CD14-positive monocyte (primary cell): ENCODE measurements around the gene BMP7. TPM values are rescaled to one million over a fixed set of nuclear protein-coding genes. Genes with fewer than 3 reads are reported as not detected.
A peak's percentile ranks its signal among the peaks of the same experiment; 100 is the strongest.

Experiments used
- DNase-seq, 3 donors: peaks; one replicate each; pipeline ENCODE4 v3.0.0-alpha.2; 2011 to 2022
- H2AFZ ChIP-seq: 2 replicates; pipeline ENCODE4 v1.6.0; 2012; ENCODE audit warnings: mild to moderate bottlenecking, low read depth, low read length, inconsistent platforms; ENCODE audit not compliant: insufficient read depth, poor library complexity, severe bottlenecking
- H3K27ac ChIP-seq, 2 donors: 1 replicate in 1 of 2; 2 replicates in 1 of 2; pipeline ENCODE4 v1.5.1; 2012 to 2013; ENCODE audit warnings: low read length in 2 of 2, control low read depth in 1 of 2, inconsistent platforms in 1 of 2, low read depth in 1 of 2, mild to moderate bottlenecking in 1 of 2
- H3K27me3 ChIP-seq, 2 donors: one replicate each; pipeline versions ENCODE4 v1.6.0 to v1.6.1; 2011 to 2013; ENCODE audit warnings: low read length in 2 of 2; ENCODE audit not compliant: control insufficient read depth in 2 of 2, insufficient read depth in 2 of 2
- H3K36me3 ChIP-seq, 2 donors: replicated peaks in 1 of 2; 1 replicate in 1 of 2; 2 replicates in 1 of 2; pipeline versions ENCODE4 v1.5.1 to v1.6.1; 2012 to 2013; ENCODE audit warnings: low read length in 2 of 2, control low read depth in 1 of 2, inconsistent platforms in 1 of 2, mild to moderate bottlenecking in 1 of 2; ENCODE audit not compliant: insufficient read depth in 2 of 2, control insufficient read depth in 1 of 2
- H3K4me1 ChIP-seq, 2 donors: 1 replicate in 1 of 2; 2 replicates in 1 of 2; pipeline versions ENCODE4 v1.5.1 to v1.6.1; 2012 to 2013; ENCODE audit warnings: low read length in 2 of 2, control low read depth in 1 of 2, inconsistent platforms in 1 of 2, mild to moderate bottlenecking in 1 of 2, moderate library complexity in 1 of 2; ENCODE audit not compliant: insufficient read depth in 2 of 2, control insufficient read depth in 1 of 2
- H3K4me2 ChIP-seq: replicated peaks from 2 replicates; pipeline ENCODE3; 2012; ENCODE audit warnings: low read length, moderate library complexity, mild to moderate bottlenecking; ENCODE audit not compliant: poor library complexity, severe bottlenecking; ENCODE audit errors: extremely low read depth
- H3K4me3 ChIP-seq, 3 experiments: fragments of 200-600 bp in 1 of 3; sonication (generic) in 1 of 3; replicated peaks in 1 of 3; 1 replicate in 2 of 3; 2 replicates in 1 of 3; pipeline ENCODE4 v1.5.1; 2011 to 2013; ENCODE audit warnings: low read length in 3 of 3, mild to moderate bottlenecking in 3 of 3, control low read depth in 2 of 3, low read depth in 2 of 3, inconsistent platforms in 1 of 3, moderate library complexity in 1 of 3
- H3K79me2 ChIP-seq: 2 replicates; pipeline ENCODE4 v1.6.0; 2012; ENCODE audit warnings: mild to moderate bottlenecking, control low read depth, inconsistent platforms, low read length, moderate library complexity; ENCODE audit not compliant: insufficient read depth
- H3K9ac ChIP-seq: 2 replicates; pipeline ENCODE4 v1.6.0; 2017; ENCODE audit warnings: low read length, mild to moderate bottlenecking; ENCODE audit not compliant: insufficient read depth, poor library complexity, severe bottlenecking
- H3K9me3 ChIP-seq, 2 donors: replicated peaks in 1 of 2; 1 replicate in 1 of 2; 2 replicates in 1 of 2; pipeline versions ENCODE4 v1.5.1 to v1.6.1; 2012 to 2013; ENCODE audit warnings: low read length in 2 of 2, control low read depth in 1 of 2; ENCODE audit not compliant: control insufficient read depth in 1 of 2, insufficient read depth in 1 of 2
- H4K20me1 ChIP-seq: 2 replicates; pipeline ENCODE4 v1.6.0; 2012; ENCODE audit warnings: mild to moderate bottlenecking, low read length, control low read depth, moderate library complexity; ENCODE audit not compliant: insufficient read depth
- H3K27ac Mint-ChIP-seq, 7 donors: one replicate each; pipeline ENCODE4 v1.8.0; 2020; ENCODE audit warnings: mild to moderate bottlenecking in 7 of 7, mixed read lengths in 7 of 7, moderate library complexity in 6 of 7, inconsistent platforms in 2 of 7
- H3K27me3 Mint-ChIP-seq, 3 donors: one replicate each; pipeline ENCODE4 v1.8.0; 2021 to 2022; ENCODE audit warnings: low read depth in 3 of 3, mild to moderate bottlenecking in 3 of 3, mixed read lengths in 3 of 3, moderate library complexity in 3 of 3, inconsistent platforms in 1 of 3
- H3K36me3 Mint-ChIP-seq, 2 donors: one replicate each; pipeline ENCODE4 v1.8.0; 2020; ENCODE audit warnings: mixed read lengths in 2 of 2, inconsistent platforms in 1 of 2, mild to moderate bottlenecking in 1 of 2
- H3K4me1 Mint-ChIP-seq: one replicate; pipeline ENCODE4 v1.8.0; 2020; ENCODE audit warnings: mild to moderate bottlenecking, mixed read lengths
- H3K4me3 Mint-ChIP-seq, 2 donors: one replicate each; pipeline ENCODE4 v1.8.0; 2020; ENCODE audit warnings: mild to moderate bottlenecking in 2 of 2, mixed read lengths in 2 of 2, moderate library complexity in 1 of 2
- H3K9me3 Mint-ChIP-seq, 7 donors: one replicate each; pipeline ENCODE4 v1.8.0; 2020 to 2022; ENCODE audit warnings: mixed read lengths in 7 of 7, mild to moderate bottlenecking in 6 of 7, moderate library complexity in 6 of 7, inconsistent platforms in 2 of 7
- CTCF ChIP-seq: fragments of 200-600 bp; IDR thresholded peaks from one replicate; pipeline ENCODE4 v1.8.0; 2022; ENCODE audit warnings: antibody characterized with exemption, mild to moderate bottlenecking
- WGBS: methylation state at CpG from one replicate; pipeline ENCODE4 v1.1.5; 2013; ENCODE audit warnings: missing lambda C conversion rate; ENCODE audit not compliant: insufficient coverage; 5-methylcytosine and 5-hydroxymethylcytosine counted together
- intact Hi-C, 2 donors: fragments of 100-400 bp; cut with micrococcal nuclease; formaldehyde crosslinking; loops; one replicate each; pipeline versions ENCODE4 v1.15.0 to v1.15.1; 2023
- polyA plus RNA-seq, 3 donors: library from polyadenylated mRNA; depleted of rRNA in 1 of 3; unstranded in 2 of 3; stranded (reverse) in 1 of 3; fragments of 300-500 nt in 2 of 3; fragments of >200 nt in 1 of 3; fragmentation: Illumina TruSeq in 2 of 3; gene quantifications; 1 replicate in 2 of 3; 2 replicates in 1 of 3; pipeline ENCODE4 v1.2.3, GENCODE V29; 2012 to 2021

Gene BMP7
- polyA plus RNA-seq, 3 donors = not detected

- H3K4me2 ChIP-seq = no peak overlapping the region
- no peaks in the 10 kb centered on the region for H3K36me3 Mint-ChIP-seq
- no peak overlapping the region for H3K4me3 ChIP-seq
- intact Hi-C loops = no loop called here
- no peak for TF ChIP-seq CTCF
- H3K27me3 ChIP-seq = no peaks in the 10 kb centered on the region
- H3K27me3 Mint-ChIP-seq = peaks cover 6 to 12% (median 9%) of the 10 kb centered on the region in 3 donors
- no peaks in the 10 kb centered on the region for H3K4me1 Mint-ChIP-seq
- H3K27ac ChIP-seq = no peak overlapping the region
- no peak for DNase-seq
- H3K27ac Mint-ChIP-seq = peak overlapping the region in 1 of 7 donors; percentile 7
- H3K36me3 ChIP-seq = no peaks in the 10 kb centered on the region
- H2AFZ ChIP-seq = no peak overlapping the region
- no peak overlapping the region for H3K4me3 Mint-ChIP-seq
- no peaks in the 10 kb centered on the region for H4K20me1 ChIP-seq
- no peak overlapping the region for H3K9ac ChIP-seq
- WGBS = 86% methylated on average over 6 of the region's 9 CpGs
- no peaks in the 10 kb centered on the region for H3K4me1 ChIP-seq
- no peaks in the 10 kb centered on the region for H3K9me3 ChIP-seq
- H3K79me2 ChIP-seq = no peaks in the 10 kb centered on the region
- H3K9me3 Mint-ChIP-seq = peaks cover 0 to 6% (median 0%) of the 10 kb centered on the region in 7 donors
These were observed 91.7 kb downstream of the BMP7 start for GRCh38 chr20:57174737-57175136.

- intact Hi-C loops = no loop called here
- DNase-seq = no peak
- no peak overlapping the region for H3K4me3 ChIP-seq
These were observed 92.5 kb downstream of the BMP7 start for GRCh38 chr20:57173986-57174385.

More at GRCh38 chr20:57173986-57174385, 92.5 kb downstream of the BMP7 start:
- no peaks in the 10 kb centered on the region for H4K20me1 ChIP-seq
- no peak overlapping the region for H3K4me3 Mint-ChIP-seq
- H2AFZ ChIP-seq = no peak overlapping the region
- no peaks in the 10 kb centered on the region for H3K4me1 Mint-ChIP-seq
- H3K79me2 ChIP-seq = no peaks in the 10 kb centered on the region
- no peak overlapping the region for H3K27ac ChIP-seq
- H3K4me2 ChIP-seq = no peak overlapping the region
- H3K36me3 Mint-ChIP-seq = no peaks in the 10 kb centered on the region
- H3K4me1 ChIP-seq = no peaks in the 10 kb centered on the region
- TF ChIP-seq CTCF = no peak
- H3K9me3 Mint-ChIP-seq = peaks cover 0 to 7% (median 0%) of the 10 kb centered on the region in 7 donors
- H3K27me3 Mint-ChIP-seq = peaks cover 5 to 9% (median 6%) of the 10 kb centered on the region in 3 donors
- no peaks in the 10 kb centered on the region for H3K9me3 ChIP-seq
- H3K9ac ChIP-seq = no peak overlapping the region
- H3K36me3 ChIP-seq = no peaks in the 10 kb centered on the region
- 81% methylated on average over 4 of the region's 5 CpGs for WGBS
- H3K27me3 ChIP-seq = no peaks in the 10 kb centered on the region
- no peak overlapping the region for H3K27ac Mint-ChIP-seq
